ENCODE results near the gene IGSF21. TPM values are rescaled to one million over a fixed set of nuclear protein-coding genes. Genes with fewer than 3 reads are reported as not detected.

Gene IGSF21
- polyA plus RNA-seq, 1 of the 3 experiments (the other 2 are of a cell fraction), result not detected

- no peak overlapping the region for H3K4me2 ChIP-seq
- ChIA-PET POLR2A (interaction anchor here (2.4 kb wide), 1 partner anchor 26 kb away, joined by 6 read pairs; no protein-coding TSS in a partner anchor), CTCF (interaction anchor here (0.6 to 4.4 kb wide), 23 partner anchors 8 to 473 kb away, joined by 3 to 28 read pairs (median 4); no protein-coding TSS in a partner anchor)
- no peaks in the 10 kb centered on the region for H3K79me2 ChIP-seq (ENCODE audit: insufficient read depth)
- H3K4me3 ChIP-seq (ENCODE audit: low read depth in 2 of 2, low read length in 1 of 2), result peak overlapping the region in 1 of 2 experiments; percentile 6; a peak in 1 of 4 replicates
- 4% methylated on average over 25 of the region's 26 CpGs for WGBS (ENCODE audit: low lambda C conversion rate)
- no peak overlapping the region for H3K27ac ChIP-seq (ENCODE audit: low read depth in 2 of 2, low read length in 1 of 2)
- no peak overlapping the region for H2AFZ ChIP-seq (ENCODE audit: low read depth)
- H3K4me1 ChIP-seq (ENCODE audit: control insufficient read depth in 1 of 2, insufficient read depth in 2 of 2, low read depth in 1 of 2, low read length in 1 of 2), result peaks cover 0 to 25% of the 10 kb centered on the region in 2 experiments; a peak in 1 of 4 replicates
- peaks cover 20% of the 10 kb centered on the region; the same call in 1 of the 2 replicates for H3K27me3 ChIP-seq (ENCODE audit: insufficient read depth)
- TF ChIP-seq FOXM1 (IDR thresholded peaks at IDR 0.05; ENCODE audit: low read depth), result no peak
- no peak for TF ChIP-seq RFX5 (IDR thresholded peaks at IDR 0.05; ENCODE audit: low read length)
- TF ChIP-seq, protein P1, sequence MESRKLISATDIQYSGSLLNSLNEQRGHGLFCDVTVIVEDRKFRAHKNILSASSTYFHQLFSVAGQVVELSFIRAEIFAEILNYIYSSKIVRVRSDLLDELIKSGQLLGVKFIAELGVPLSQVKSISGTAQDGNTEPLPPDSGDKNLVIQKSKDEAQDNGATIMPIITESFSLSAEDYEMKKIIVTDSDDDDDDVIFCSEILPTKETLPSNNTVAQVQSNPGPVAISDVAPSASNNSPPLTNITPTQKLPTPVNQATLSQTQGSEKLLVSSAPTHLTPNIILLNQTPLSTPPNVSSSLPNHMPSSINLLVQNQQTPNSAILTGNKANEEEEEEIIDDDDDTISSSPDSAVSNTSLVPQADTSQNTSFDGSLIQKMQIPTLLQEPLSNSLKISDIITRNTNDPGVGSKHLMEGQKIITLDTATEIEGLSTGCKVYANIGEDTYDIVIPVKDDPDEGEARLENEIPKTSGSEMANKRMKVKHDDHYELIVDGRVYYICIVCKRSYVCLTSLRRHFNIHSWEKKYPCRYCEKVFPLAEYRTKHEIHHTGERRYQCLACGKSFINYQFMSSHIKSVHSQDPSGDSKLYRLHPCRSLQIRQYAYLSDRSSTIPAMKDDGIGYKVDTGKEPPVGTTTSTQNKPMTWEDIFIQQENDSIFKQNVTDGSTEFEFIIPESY (IDR thresholded peaks at IDR 0.05; ENCODE audit: borderline replicate concordance, low read depth), result no peak
- no peak for TF ChIP-seq CTCF (IDR thresholded peaks at IDR 0.05)
- TF ChIP-seq GABPA (IDR thresholded peaks at IDR 0.05; ENCODE audit: low read depth), result no peak
- TF ChIP-seq USF2 (IDR thresholded peaks at IDR 0.05; ENCODE audit: borderline replicate concordance, low read depth, low read length), result no peak
- no peak for TF ChIP-seq EP300 (IDR thresholded peaks at IDR 0.05; ENCODE audit: borderline replicate concordance in 1 of 2, low read depth in 1 of 2, low read length in 1 of 2)
- no peak for TF ChIP-seq TCF12 (IDR thresholded peaks at IDR 0.05)
- no peak for TF ChIP-seq GATA2 (CRISPR knock-in tag; IDR thresholded peaks at IDR 0.05)
- TF ChIP-seq, protein P2, sequence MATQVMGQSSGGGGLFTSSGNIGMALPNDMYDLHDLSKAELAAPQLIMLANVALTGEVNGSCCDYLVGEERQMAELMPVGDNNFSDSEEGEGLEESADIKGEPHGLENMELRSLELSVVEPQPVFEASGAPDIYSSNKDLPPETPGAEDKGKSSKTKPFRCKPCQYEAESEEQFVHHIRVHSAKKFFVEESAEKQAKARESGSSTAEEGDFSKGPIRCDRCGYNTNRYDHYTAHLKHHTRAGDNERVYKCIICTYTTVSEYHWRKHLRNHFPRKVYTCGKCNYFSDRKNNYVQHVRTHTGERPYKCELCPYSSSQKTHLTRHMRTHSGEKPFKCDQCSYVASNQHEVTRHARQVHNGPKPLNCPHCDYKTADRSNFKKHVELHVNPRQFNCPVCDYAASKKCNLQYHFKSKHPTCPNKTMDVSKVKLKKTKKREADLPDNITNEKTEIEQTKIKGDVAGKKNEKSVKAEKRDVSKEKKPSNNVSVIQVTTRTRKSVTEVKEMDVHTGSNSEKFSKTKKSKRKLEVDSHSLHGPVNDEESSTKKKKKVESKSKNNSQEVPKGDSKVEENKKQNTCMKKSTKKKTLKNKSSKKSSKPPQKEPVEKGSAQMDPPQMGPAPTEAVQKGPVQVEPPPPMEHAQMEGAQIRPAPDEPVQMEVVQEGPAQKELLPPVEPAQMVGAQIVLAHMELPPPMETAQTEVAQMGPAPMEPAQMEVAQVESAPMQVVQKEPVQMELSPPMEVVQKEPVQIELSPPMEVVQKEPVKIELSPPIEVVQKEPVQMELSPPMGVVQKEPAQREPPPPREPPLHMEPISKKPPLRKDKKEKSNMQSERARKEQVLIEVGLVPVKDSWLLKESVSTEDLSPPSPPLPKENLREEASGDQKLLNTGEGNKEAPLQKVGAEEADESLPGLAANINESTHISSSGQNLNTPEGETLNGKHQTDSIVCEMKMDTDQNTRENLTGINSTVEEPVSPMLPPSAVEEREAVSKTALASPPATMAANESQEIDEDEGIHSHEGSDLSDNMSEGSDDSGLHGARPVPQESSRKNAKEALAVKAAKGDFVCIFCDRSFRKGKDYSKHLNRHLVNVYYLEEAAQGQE (IDR thresholded peaks at IDR 0.05; ENCODE audit: low read depth, low read length), result no peak
- TF ChIP-seq POLR2AphosphoS5 (IDR thresholded peaks at IDR 0.05; ENCODE audit: low read depth, low read length), result no peak
- TF ChIP-seq FOXJ3 (CRISPR knock-in tag; IDR thresholded peaks at IDR 0.05), result no peak
- TF ChIP-seq TEAD4 (IDR thresholded peaks at IDR 0.05; ENCODE audit: borderline replicate concordance, insufficient read depth), result no peak
- no peaks in the 10 kb centered on the region for H3F3A ChIP-seq (replicated peaks; ENCODE audit: insufficient read depth)
- DNase-seq, result peak; percentile 49
- no peaks in the 10 kb centered on the region for H3K9me3 ChIP-seq
- H3K9ac ChIP-seq, result no peak overlapping the region
- no peaks in the 10 kb centered on the region for H3K36me3 ChIP-seq (replicated peaks in 1 of 2; ENCODE audit: control insufficient read depth in 1 of 2, insufficient read depth in 2 of 2, low read length in 1 of 2)
- no peaks in the 10 kb centered on the region for H4K20me1 ChIP-seq (ENCODE audit: insufficient read depth)
- no peaks in the 10 kb centered on the region for H3K9me2 ChIP-seq
Observed at GRCh38 chr1:18108299-18109057, 880 bp downstream of the IGSF21 start.
